Stimulated activated naive CD8-positive, alpha-beta T cell treated with anti-CD3 and anti-CD28 coated beads, Interleukin-15, amount 100 ng/mL, for 72 hours (primary cell): ENCODE data around the gene IQCC.
A peak's percentile ranks its signal among the peaks of the same experiment; 100 is the strongest.

Experiments used
- ATAC-seq: fragments of 150-1000 bp; cut with Tn5 transposase; 2 replicates; pipeline ENCODE4 v1.10.0; 2021; ENCODE audit warnings: mild to moderate bottlenecking, moderate library complexity
- DNase-seq, 2 donors: peaks; one replicate each; pipeline ENCODE4 v3.0.0; 2021 to 2022
- H3K27ac Mint-ChIP-seq, 2 donors: one replicate each; pipeline ENCODE4 v1.8.0; 2022; ENCODE audit warnings: mild to moderate bottlenecking in 2 of 2, mixed read lengths in 2 of 2, moderate library complexity in 2 of 2
- H3K27me3 Mint-ChIP-seq: one replicate; pipeline ENCODE4 v1.8.0; 2022; ENCODE audit warnings: mixed read lengths
- H3K4me1 Mint-ChIP-seq: one replicate; pipeline ENCODE4 v1.8.0; 2022; ENCODE audit warnings: mild to moderate bottlenecking, mixed read lengths
- H3K4me3 Mint-ChIP-seq, 2 donors: one replicate each; pipeline ENCODE4 v1.8.0; 2022; ENCODE audit warnings: mild to moderate bottlenecking in 2 of 2, mixed read lengths in 2 of 2, moderate library complexity in 1 of 2
- H3K9me3 Mint-ChIP-seq, 2 donors: one replicate each; pipeline ENCODE4 v1.8.0; 2022; ENCODE audit warnings: mixed read lengths in 2 of 2

Gene IQCC

GRCh38 chr1:32255072-32256071, 49.9 kb downstream of the IQCC start:
- no peaks in the 10 kb centered on the region for H3K27me3 Mint-ChIP-seq
- H3K4me3 Mint-ChIP-seq = peak overlapping the region; percentile 79 to 98
- H3K4me1 Mint-ChIP-seq = peaks cover 57% of the 10 kb centered on the region

GRCh38 chr1:32256473-32257226, 51.2 kb downstream of the IQCC start:
- peak; percentile 11 for ATAC-seq
- H3K4me1 Mint-ChIP-seq = peaks cover 53% of the 10 kb centered on the region
- H3K9me3 Mint-ChIP-seq = no peaks in the 10 kb centered on the region

More at GRCh38 chr1:32255072-32256071, 49.9 kb downstream of the IQCC start:
- H3K9me3 Mint-ChIP-seq = no peaks in the 10 kb centered on the region
- DNase-seq (peak in 1 of 2 donors; percentile 45), ATAC-seq (peak; percentile 8)
- peak overlapping the region; percentile 17 to 37 for H3K27ac Mint-ChIP-seq

GRCh38 chr1:32257227-32257508, 51.7 kb downstream of the IQCC start:
- no peak for DNase-seq
- no peaks in the 10 kb centered on the region for H3K27me3 Mint-ChIP-seq
- ATAC-seq = no peak
- H3K4me1 Mint-ChIP-seq = peaks cover 54% of the 10 kb centered on the region
- peak overlapping the region; percentile 54 to 90 for H3K27ac Mint-ChIP-seq
- H3K4me3 Mint-ChIP-seq = peak overlapping the region; percentile 79 to 84
- no peaks in the 10 kb centered on the region for H3K9me3 Mint-ChIP-seq

More at GRCh38 chr1:32256473-32257226, 51.2 kb downstream of the IQCC start:
- Mint-ChIP-seq H3K27ac (peak overlapping the region; percentile 90 to 99), H3K27me3 (no peaks in the 10 kb centered on the region), H3K4me3 (peak overlapping the region; percentile 79 to 84)
- DNase-seq = no peak
